T-helper 1 cell (primary cell): Measurements from ENCODE around the gene TENM3.

Experiments used
- DNase-seq, 5 donors: peaks; one replicate each; pipeline ENCODE4 v3.0.0-alpha.2; 2012 to 2020

The TENM3 gene

DNA sequence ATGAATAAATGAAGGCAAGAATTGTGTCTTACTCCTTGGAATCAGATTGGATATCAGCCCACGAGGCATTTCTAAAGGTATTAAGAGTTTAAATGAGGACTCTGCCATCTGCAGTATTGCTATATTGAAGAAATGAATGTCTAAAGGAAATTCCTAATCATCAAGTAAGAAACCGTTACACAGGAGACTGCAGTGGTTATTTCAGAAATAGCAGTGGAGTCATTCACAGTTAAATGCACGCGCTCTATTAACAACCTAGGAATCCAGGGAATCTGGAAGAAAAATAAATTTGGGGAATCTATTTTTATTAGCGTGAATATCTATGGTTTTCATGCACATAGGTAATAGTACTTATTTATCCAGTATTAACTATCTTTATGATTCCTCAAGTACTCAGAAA, 334.2 kb downstream of the TENM3 start:
- DNase-seq = no peak

DNA sequence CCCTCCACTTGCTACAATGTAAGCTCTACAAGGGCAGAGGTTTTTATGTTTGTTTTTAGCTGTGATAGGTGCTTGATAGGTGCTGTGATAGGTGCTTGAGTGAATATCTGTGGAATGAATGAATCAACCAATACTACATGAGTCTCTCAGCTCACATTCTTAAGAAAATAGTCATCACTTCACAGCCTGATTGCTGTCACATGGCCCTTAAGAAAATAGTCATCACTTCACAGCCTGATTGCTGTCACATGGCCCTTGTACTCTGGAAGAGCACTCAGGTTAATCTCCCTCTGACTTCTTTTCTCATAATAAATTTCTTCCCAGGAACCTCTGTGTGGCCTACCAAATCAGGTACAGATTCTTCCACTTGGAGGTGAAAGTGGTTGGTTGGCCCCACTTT, 335.2 kb downstream of the TENM3 start:
- DNase-seq = no peak

DNA sequence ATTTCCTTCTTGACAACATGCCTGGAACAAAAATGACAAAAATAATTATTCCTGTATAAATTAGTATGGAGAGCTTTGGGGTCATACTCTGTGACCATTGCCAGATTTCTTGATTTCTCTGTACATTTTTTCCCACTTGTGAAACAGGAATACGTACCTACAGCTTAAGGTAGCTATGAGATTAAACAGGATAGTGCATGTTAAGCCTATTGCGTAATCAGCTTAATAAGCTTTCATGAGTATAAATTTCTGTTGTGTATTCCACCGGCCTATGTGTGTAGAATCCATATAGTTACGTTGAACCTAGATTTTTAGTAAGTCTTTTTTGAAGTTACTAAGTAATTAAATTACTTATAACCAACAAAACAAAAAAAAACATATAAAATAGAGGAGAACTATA, 339.0 kb downstream of the TENM3 start:
- DNase-seq = no peak

DNA sequence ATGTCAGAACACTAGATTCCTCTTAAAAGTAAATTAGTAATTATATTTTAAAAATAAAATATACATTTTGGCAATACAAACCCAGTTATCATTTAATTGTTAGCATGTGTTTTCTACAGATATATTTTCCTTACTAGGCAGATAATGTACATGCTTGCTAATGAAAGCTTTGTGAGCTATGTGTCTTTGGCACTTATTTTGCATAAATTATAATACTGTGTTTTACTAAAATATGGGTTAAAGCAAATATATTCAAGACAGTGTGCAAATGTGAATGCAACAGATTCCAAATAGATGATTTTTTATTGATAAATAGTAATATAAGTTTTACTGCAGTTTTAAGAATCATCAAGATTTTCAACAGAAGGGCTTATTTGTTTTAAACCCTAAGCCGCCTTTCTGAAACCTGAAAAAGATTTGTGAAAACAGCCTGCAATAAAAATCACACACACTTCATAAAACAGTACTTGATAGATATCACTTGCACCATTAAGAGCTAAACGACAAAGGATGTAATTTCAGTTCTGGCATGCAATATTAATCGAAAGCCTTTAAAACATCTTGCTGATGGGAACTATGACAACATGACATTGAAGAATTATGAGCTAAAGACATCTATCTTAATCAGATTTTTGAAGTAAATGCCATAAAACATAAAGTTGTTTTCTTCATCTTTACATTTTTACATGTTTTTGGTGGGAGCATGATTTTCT, 340.7 kb downstream of the TENM3 start:
- DNase-seq = no peak

DNA sequence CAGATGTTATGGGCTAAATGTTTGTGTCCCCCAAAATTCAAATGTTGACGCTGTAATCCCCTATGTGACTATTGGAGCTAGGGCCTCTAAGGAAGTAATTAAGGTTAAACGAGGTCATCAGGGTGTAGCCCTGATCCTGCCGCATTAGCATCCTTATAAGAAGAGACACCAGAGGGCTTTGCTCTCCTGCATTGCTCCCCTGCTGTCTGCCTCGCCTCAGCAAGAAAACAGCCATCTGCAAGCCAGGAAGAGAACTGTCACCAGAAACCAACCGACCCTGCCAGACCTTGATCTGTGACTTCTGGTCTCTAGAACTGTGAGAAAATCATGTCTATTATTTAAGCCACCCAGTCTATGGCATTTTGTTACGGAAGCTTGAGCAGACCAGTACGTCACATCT, 342.1 kb downstream of the TENM3 start:
- no peak for DNase-seq

DNA sequence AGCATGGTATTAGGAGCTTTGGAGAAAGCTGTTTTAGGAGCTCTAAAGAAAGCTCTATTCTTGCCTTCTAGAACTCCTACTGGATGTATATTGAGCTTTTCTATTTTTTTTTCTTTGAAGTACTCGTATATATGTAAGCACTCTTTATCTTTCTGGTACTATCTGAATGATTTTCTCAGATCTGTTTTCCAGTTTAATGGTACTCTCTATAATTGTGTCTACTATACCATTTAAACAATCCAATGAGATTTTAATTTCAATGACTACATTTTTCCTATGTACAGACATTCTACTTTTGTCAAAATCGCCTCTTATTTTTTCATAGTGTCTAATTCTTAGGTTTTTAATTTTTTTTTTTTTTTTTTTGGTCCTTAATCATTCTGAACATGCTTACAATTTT, 345.9 kb downstream of the TENM3 start:
- DNase-seq = no peak

DNA sequence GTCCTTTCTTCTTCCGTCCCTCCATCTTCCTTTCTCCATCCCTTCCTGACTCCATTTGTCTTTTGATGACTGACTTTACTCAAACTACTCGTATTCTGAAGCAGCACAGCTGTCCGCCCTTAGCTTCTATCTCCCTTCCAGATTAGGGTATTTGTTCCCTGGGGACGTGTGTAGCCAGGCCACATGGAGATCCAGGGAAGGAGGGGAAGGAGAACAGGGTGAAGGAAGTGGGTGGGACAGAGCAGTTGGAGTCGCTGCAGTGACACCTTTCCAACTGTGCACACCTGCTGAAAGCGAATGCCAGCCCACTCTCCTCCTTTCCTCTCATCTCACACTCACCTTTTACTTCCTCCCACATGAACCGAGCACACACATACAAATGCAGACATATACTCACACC, 350.2 kb downstream of the TENM3 start:
- no peak for DNase-seq

DNA sequence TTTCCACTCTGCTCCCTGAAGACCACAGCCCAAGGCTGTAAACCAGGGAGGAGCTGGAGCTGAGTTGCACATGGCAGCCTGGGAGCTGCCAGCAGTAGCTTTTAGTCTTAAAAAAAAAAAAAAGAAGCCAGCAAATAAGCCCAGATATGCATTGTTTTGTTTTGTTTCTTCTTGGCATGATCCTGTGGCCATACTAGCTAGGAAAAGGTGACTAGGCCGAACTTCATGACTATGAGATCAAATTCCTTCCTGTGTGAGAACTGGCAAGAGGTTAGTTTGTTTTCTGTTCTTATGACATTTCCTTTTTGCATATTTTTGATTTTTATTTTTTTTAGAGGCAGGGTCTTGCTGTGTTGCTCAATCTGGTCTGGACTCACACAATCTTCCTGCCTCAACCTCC, 350.7 kb downstream of the TENM3 start:
- no peak for DNase-seq

DNA sequence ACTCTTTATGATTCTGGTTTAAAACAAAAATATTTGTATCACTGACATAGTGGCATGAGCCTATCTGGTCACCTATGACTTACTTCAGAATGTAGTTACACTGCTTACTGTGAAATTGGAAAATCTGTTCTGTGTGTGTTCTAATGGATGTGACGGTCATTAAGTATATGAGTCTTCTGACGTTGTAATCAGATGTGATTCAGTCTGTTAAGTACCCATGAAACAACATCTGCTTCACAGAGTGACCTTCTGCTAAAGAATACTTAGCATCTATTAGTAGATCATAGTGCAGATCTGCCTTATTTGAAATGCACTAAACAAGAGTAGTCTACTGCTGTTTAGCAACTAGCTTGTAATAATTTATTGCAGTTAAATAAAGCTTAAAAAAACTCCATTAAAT, 356.9 kb downstream of the TENM3 start:
- DNase-seq = no peak

DNA sequence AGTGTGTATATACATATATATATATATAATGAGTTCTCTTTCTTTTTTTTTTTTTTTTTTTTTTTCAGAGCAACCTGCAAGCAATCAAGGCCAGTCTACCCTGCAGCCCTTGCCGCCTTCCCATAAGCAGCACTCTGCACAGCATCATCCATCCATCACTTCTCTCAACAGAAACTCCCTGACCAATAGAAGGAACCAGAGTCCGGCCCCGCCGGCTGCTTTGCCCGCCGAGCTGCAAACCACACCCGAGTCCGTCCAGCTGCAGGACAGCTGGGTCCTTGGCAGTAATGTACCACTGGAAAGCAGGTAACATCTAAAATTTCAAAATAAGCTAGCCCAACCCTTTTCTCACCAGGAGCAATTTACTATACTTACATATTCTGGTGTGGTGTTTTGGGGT, 357.7 kb downstream of the TENM3 start:
- no peak for DNase-seq

DNA sequence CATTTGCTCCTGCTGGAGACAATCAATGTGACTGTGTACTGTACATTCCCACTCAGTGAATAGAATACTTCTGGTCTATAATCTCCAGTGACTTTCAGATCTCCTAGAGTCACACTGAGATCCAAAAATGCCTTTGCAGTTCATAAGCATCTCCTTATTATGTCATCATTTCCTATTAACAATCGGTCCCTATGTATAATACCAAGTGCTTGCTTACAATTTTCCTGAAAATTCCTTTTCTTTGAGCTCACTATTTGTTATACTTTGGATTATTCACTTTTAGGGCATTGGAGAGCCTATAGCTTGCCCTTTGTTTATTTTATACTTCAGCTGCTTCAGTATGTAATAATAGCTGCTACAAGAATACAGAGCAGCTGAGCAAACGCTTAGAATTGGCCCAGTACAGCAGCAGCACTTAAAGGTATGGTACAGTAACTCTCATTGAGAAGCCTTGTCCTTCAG, 361.0 kb downstream of the TENM3 start:
- DNase-seq = no peak

DNA sequence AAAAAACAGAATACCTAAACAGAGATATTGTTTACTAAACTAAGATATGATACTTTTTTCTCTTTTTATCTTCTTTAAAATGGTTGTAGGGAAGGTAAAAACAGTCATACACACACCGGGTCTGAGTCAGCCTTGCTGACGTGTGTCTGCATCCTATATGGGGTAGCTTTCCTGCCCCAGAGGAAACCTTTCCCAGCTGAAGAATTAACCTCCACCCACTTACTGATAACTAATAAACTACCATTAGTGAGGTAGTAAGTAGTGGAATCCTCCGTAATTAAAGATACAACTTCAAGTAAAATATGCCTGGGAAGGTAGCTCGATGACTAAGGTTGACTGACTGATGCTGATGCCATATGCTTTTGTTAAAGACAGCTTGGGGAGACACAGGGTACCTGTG, 361.8 kb downstream of the TENM3 start:
- DNase-seq = no peak

DNA sequence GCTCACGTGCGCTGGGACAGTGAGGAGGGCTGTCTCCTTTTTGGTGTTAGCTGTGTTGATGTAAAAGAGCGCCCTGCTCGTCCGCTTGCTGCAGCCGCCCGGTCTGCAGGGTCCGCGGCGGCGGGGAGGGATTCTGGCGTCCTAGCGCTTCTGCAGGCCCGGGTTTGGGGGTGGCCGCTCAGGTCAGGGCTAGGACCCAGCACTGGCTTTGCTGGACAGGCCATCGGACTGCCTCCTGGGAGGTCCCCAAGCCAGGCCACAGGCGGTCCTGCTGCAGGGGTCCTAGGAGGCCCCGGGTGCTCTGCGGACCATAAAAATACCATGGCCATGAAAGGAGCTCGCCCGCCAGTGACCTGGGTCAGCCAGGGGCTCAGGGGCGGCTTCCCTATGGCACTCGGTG, 365.3 kb downstream of the TENM3 start:
- no peak for DNase-seq

DNA sequence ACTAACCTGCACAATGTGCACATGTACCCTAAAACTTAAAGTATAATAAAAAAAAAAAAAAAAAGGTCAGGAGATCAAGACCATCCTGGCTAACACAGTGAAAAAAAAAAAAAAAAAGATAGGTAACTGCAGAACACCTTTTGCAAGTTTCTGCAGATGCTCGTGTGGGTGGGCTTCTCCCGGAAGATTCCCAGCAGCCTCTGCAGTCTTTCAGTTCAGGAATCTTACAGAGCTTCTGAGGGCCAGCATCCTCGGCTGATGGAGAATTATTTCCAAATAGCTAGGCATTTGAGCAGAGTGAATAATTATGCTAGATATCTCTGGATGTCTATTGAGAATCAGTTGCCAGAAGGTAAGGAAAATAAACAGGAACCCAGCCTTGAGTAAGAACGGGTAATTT, 373.3 kb downstream of the TENM3 start:
- DNase-seq = no peak

DNA sequence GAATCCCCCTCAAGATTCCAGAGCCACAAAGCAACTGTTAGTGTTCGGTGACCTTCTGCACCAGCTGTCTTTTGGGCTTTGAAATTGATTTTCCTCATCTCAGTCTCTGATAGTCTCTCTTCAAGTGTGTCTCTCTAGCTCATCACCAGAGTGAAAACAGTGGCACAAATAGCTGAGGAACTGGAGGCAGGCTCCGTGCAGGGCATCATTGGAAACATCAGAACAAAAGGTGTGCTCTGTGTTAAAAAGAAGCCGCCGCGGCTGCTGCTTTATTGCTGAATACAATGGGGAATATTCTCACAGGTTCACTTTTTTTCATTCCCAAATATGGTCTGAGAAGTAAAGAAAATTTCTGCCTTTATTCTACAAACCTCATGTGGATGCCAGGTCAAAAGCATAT, 376.5 kb downstream of the TENM3 start:
- no peak for DNase-seq

DNA sequence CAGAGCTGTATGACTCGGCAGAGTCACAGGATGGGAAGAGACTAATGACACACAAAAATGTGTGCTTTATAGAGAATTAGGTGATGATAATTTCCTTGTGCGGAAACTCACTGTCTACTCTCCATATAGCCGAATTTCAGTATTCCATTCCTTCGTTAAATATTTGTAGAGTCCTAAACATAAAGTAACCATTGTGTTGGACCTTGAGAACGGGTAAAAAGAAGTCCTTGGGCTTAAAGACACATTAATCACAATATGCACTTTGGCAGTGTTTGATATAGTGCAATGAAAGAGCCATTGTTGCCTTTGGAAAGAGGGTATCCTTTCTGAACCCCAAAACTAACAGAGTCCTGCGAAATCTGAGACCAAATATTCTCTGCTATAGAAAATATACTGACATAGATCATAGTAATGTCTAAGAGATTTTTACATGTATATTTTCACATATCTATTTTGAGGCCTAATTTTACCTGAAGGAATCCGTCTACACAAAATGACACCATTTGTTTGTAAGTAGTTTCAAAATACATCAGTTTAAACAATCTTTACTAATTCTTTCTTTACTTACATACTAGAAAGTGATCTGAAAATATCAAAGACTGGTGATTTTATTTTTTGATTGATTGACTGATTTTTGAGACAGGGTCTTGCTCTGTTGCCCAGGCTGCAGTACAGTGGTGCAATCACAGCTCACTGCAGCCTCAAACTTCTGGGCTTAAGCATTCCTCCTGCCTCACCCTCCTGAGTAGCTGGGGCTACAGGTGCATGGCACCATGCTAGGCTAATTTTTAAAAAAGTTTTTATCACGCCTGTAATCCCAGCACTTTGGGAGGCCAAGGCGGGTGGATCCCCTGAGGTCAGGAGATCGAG, 377.1 kb downstream of the TENM3 start:
- no peak for DNase-seq

DNA sequence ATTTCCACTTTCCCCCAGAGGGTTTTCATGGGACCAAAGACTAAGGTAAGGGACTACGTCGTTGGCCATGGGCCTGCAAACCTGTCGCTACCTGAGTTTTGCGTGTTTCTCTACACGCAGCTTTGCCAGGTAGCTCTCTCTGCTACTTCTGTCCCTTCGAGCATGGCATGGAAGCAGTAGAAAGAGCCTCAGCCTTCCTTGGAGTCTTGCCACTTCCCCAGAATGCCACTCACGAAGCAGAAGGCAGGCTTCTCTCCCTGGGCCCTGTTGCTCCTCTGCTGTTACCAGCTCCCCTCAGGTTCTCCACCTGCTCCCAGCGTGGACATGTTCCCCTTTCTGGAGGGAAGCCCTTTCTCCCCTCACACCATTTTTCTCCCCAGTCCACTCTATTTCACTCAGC, 381.1 kb downstream of the TENM3 start:
- DNase-seq = no peak

DNA sequence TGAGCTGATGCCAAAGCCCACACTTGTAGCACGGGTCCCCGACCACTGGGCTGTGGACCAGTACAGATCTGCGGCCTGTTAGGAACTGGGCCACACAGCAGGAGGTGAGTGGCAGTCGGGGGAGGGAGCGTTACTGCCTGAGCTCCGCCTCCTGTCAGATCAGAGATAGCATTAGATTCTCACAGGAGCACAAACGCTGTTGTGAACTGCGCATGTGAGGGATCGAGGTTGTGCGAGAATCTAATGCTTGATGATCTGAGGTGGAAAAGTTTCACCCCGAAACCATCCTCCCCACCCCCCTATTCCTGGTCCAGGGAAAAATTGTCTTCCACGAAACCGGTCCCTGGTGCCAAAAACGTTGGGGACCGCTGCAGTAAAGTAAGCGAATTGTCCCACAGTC, 382.0 kb downstream of the TENM3 start:
- DNase-seq = no peak

DNA sequence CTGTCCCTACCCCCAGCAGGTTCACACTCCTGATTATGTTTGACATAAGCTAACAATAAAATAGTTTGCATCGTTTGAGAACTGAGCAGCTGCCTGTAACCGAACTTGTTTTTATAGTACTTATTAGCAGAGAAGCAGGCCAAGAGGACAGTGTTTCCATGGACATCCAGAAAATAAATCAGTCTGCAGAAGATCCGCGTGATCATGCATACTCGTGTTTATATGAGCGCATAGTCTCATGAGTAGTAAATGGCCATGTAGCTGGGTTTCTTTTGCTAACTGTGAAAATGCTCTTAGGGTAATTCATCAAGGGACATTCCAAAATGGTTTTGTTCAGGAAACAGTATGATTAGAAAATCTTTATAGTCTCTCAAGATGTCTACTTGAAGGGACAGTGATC, 384.8 kb downstream of the TENM3 start:
- no peak for DNase-seq

DNA sequence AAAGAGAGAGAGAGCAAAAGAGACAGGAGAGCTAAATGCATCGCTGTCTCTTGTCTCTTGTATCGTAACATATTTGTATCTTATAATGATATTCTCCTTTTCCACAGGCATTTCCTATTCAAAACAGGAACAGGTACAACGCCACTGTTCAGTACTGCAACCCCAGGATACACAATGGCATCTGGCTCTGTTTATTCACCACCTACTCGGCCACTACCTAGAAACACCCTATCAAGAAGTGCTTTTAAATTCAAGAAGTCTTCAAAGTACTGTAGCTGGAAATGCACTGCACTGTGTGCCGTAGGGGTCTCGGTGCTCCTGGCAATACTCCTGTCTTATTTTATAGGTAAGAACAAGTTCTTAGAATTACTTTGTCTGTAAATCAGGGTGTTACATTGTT, 385.3 kb downstream of the TENM3 start:
- DNase-seq = no peak

DNA sequence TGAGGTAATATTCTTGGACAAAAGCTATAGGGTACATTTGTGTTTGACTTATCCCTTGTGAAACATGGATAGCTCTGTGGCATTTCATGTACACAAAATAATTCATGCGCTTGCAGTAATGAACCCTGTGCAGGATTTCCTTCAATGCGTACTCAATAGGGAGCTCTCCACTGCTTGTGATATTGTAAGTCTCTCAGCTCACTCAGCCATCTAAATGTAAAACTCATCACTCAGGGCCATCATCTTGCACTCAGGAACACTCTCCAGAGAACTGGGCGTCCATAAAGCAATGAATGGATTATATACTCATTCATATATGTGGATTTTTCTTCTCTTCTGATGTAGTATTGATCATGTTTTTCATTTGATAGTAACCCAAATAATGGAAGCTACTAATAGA, 385.9 kb downstream of the TENM3 start:
- no peak for DNase-seq

DNA sequence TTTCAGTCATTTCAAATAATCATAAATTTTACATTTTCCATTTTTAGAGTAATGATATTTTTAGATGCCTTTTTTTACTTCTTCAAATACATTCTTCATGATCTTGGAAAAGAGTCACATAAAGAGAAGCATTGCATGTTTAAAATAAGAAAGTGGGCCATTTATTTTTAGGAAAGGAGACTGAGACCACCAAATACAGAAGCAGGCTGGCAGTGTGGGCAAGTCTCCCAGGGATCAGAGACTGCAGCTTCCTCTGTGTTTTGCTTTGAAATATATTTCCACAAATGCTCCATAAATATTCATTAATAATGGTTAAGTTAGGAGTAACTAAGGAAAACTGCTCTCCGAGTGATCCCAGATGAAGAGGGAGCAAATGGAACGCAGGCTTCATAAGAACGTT, 397.3 kb downstream of the TENM3 start:
- no peak for DNase-seq

DNA sequence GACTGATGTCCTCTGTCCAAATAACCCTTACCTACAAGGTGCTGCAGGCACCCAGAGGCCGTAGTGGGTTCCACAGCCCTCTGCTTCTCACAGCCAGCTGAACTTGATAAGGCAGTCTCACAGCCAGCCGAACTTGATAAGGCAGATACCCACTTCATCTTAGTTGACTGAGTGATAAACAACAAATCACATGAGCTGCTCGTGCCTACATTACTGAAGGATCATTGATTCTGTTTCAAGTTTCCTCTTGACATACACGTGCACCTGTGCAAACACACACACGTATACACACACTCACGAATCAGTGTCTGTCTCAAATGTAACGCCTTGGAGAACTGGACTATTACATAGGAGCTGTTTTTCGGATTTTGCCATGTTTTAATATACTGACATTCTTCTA, 397.7 kb downstream of the TENM3 start:
- no peak for DNase-seq

DNA sequence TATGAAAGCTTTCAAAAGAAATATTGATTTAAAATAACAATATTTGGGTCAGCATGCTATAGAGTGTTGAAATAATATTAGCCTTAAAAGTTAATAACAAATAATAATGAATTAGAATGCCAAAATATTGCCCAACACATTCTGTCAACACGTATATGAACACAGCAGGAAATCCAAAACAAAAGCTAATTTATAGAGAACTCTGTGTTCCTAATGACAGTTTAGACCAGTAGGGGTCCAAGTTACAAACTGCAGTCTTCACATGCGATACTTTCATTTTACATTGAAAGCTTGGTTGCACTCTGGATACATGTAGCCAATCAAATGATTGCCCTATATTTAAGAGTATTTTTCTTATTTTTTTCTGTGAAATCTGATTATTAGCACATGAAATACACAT, 399.6 kb downstream of the TENM3 start:
- no peak for DNase-seq
